Daoy (cell line): ENCODE data around the gene ATP5PD. TPM values are rescaled to one million over a fixed set of nuclear protein-coding genes. Genes with fewer than 3 reads are reported as not detected.

Experiments used
- DNase-seq: peaks from one replicate; pipeline ENCODE4 v3.0.0-alpha.2; 2015; ENCODE audit warnings: low read depth
- total RNA-seq: library from RNA; depleted of rRNA; stranded (reverse); fragments of >200 nt; shearing (Covaris generic); gene quantifications from 2 replicates; pipeline ENCODE4 v1.2.3, GENCODE V29; 2014; rRNA removed

Gene ATP5PD
- total RNA-seq, result 453 and 707 TPM in 2 replicates

DNA sequence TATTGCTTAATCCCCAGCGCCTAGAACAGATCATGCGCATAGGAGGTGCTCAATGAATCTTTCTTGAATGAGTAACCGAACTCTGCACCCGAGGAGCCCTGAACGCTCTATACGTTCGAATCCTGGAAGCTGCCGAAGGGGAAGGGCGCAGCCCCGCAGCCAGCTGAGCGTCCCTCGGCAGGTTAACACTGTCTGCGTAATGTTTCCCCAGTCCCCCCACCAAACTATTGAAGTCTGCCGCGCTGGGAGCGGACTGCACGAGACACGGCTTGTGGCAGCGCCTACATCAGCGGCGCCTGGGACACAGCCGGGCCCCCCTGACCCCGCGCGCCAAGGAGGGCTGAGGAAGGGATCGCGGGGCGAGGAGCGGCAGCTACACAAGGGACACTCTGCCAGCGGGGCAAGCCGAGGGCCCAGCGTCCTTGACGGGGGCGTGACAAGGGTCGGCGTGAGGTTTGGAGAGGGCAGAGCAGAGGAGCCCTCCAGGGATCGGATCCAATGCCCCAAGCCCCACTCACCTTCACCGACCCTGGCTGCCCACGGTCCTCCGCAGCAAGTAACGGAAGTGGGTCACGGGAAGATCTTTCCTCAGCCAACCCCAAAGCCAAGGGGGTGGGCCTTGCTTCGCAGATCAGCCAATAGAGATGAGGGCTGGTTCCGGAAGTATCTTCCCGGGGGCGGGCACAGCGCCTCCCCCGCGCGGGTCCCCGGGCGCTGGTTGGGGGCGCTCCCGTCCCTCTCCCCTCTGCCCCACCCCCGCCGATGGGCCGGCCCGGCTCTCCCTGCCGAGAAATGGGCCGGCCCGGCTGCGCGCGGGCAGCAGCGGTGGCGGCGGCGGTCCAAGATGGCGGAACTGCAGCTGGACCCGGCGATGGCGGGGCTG, at the start of gene ATP5PD, which contains the start of gene KCTD2:
ATP5PD (minus strand) TSS at position 563 of the 883 bp plus-strand sequence. CDS start 4,319 bp downstream, outside the sequence.
KCTD2 (plus strand) TSS at position 819 of the 883 bp plus-strand sequence; CDS start at position 845, 26 bp downstream.
- peak; percentile 98 for DNase-seq

DNA sequence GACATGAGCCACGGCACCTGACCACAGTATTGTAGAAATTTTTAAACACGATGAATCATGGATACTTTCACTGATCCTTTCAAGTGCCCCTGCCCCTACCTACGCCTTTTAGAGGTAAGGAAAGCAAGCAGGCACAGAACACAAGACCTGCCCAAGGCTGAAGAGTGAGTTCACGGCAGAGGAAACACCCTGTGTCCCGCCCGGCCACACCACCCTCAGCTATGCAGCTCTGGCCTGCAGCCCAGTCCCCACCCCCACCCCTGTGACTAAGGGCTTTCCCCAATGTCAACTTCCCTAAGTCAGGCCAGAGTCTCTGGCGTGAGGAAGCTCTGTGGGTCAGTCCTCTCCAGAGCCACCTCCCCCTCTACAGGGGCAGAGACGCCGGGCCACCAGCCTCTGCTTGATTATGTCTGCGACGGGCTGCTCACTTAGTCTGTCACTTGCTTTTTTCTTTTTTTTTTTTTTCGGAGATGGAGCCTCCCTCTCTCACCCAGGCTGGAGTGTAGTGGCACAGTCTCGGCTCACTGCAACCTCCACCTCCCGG, 49.4 kb upstream of the ATP5PD start:
- peak; percentile 94 for DNase-seq

DNA sequence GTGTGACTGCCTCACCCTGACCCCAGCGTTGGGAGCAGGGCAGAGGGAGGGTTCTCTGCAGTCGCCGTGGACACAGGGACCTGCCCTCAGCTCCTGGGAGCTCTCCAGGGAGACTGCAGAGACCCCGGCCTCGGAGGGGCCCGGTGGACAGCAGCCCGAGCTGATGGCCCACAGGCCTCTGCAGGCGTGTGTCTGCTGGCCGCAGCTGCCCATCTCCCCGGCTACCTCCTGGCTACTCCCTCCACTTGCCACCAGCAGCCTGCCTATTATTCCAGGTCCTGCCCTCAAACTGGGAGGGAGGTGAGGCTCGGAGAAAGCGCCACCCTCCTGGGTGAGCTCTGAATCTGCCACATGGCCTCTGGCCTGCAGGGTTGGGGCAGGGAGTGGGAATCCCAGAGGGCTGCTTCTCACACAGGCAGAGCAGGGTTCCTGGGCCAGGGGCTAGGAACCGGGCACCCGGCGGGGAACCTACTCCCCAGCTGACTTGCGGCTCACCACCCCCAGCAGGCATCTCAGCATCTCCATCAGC, 48.2 kb upstream of the ATP5PD start:
- DNase-seq, result no peak

DNA sequence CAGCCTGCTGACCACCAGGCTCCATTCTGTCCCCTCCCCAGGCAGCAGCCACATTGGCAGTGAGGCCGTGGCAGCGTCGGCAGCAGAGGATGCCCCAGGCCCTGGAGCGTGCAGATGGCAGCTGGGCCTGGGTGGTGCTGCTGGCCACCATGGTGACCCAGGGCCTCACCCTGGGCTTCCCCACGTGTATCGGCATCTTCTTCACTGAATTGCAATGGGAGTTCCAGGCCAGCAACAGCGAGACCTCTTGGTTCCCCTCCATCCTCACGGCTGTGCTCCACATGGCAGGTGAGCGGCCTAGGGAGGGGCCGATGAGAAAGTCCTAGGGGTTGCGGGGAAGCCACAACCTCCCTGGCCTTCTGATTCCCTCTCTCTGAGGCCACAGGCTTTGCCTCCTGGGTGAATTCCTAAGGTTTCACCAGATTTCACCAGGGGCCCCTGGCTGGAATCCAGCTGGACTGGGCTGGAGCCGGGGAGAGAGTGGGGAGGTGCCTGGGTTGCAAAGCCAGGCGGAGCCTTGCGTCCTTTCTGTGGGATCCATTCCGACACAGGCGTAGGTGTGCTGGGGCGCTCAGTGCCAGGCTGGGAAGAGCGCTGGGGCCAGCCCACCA, 46.9 kb upstream of the ATP5PD start:
- no peak for DNase-seq

DNA sequence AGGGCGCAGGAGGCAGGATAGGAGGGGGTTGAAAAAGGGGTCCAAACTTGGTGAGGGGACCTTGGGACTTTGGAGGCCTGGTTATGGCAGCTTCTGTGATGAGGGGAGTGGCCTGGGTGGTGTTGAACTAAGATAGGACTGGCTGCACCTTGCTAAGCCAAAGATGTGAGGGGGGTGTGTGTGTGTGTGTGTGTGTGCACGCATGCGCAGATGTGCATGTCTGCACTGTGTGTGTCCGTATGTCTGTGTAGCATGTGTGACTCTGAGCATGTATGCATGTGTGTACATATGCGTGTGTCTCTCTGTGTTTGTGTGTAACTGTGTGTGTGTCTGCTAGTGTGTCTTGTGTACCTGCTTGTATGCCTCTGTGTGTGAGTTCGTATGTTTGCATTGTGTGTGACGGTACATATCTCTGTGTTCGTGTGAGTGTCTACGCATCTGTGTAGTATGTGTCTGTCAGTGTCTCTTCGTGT, 45.1 kb upstream of the ATP5PD start:
- DNase-seq, result no peak

DNA sequence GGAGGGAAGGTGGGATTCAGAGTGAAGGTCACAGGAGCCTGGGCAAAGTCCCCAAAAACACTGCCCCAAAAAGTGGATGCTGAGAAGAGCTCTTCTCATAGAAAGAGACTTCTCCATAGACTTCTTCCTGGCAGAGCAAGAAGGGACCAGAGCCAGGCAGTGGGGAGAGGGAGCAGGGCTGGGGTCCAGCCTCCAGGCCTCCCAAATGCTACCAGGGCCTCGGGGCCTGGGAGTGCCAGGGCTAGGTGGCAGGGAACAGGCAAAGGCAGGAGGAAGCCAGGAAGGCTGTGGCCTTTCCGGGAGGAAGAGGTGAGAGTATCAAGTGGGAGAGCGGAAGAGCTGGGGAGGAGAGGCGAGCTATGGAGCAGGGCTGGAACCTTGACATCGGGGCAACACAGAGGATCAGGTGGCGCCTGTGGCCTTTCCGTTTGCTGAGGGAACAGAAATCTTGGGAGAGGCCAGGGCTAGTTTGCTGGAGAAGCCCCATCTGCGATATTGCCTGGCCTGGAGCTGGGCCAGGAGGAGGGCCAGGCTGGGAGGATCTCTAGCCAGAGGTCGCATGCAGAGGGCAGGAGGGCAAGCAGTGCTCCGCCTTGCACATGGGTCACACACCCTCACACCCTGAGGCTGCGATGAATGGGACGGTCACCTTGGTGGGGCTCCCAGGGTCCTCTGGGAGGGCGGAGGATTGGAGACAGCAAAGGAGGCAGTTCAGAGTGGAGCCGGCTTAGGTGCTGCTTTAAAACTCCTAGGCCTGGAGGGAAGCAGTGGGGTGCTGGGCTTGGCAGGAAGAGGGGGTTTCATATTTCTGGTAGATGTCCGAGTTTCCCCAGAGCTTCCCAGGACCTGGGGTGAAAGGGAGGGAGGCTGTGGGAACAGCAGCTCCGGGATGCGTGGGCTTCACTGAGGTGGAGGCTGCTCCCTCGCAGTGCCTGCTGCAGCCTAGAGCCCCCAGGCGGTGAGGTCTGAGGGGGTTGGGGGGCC, 44.4 kb upstream of the ATP5PD start:
- DNase-seq, result no peak

DNA sequence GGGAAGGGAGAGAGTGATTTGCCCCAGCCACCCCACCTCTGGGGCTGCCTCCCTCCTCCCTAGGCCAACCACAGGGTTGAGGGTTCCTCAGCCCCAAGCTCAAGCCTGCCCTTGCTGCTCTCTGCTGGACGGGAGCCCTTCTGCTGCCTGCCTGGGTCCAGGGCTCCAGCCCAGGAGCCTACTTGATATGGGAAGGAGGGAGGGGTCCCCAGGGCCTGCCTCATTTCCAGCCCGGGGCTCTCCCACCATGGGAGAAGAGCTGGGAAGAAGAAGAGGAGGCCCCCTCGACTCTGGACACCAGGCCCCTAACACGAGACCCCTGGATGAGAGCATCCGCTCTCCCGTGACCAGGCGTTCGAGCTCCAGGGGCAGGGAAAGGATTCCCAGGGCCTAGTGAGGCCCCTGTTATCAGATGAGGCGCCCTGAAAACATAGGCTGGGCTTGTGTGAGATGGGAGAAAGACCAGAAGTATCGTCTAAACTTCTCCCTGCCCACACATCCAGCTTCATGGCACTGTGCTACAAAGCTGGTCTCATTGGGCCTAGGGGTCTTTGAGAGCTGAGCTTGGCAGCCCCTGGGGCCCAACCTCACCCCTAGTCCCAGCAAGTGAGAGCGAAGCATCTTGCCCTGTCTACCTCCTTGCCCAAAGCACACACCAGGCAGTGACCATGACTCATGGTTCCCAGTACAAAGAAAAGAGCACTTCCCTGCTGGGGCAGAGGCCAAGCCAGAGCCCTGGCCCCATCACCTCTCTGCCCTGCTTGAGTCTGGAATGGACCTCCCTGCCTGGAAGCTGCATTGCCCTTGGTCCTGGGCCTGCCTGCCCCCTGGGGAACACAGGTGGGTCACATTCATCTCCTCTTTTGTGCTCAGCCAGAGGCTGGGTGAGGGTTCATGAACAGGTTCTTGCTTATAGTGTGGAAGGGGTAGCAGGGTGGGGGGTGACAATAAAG, 42.0 kb upstream of the ATP5PD start:
- peak; percentile 32 for DNase-seq

DNA sequence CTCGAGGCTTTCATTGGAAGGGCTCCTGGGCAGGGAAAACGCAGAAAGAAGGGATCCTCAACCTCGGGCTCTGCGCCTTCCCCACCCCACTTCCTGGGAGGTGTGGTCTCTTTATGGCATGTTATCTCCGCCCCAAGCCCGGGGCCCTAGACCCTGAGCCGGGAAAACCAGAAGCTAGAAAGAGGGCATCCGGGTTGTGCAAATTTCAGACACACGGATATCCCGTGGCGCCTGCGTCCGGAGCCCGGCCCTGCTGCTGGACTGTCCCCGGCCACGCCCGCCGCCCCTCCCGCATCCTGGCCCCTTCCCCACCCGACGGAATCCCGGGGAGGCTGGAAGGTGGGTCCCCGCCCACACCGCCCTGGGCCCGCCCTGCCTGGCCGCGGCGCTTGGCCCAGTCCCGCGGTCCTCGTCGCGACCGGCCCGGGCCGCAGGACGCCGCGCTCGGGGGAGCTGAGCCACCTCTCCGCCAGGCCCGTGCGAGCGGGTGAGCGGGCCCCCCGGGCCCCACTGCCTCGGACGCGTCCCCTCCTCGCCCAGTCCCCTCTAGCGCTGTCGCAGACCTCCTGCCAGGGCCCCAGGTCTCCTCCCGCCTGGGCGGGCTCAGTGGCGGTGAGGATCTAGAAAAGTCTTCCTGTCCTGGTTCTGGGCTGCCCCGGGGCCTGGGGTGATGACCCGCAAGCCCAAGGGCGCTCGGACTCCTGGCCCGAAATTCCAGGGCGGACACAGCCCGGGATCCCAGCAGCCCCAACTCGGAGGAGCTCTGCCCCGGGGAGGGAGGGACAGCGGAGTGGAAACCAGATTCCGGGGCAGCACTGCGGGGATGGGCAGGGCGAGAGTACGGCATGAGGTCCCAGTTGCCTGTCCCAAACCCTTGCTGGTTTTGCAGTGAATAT, 41.0 kb upstream of the ATP5PD start, which contains the start of gene SLC16A5:
SLC16A5 (plus strand) TSS at position 397 of the 896 bp plus-strand sequence. CDS start 5,683 bp downstream, outside the sequence.
- DNase-seq, result no peak

DNA sequence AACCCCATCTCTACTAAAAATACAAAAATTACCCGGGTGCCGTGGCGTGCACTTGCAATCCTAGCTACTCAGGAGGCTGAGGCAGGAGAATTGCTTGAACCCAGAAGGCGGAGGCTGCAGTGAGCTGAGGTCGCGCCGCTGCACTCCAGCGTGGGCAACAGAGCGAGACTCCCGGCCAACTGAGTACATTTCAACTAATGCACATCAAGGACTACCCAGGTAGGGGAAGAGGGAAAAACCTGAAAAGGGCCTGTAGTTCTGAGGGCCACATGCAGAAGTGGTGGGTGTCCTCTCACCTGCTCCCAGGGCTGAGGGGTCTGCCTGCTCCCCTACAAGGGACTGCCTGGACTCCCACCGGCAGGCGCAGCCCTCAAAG, 40.4 kb upstream of the ATP5PD start:
- no peak for DNase-seq

DNA sequence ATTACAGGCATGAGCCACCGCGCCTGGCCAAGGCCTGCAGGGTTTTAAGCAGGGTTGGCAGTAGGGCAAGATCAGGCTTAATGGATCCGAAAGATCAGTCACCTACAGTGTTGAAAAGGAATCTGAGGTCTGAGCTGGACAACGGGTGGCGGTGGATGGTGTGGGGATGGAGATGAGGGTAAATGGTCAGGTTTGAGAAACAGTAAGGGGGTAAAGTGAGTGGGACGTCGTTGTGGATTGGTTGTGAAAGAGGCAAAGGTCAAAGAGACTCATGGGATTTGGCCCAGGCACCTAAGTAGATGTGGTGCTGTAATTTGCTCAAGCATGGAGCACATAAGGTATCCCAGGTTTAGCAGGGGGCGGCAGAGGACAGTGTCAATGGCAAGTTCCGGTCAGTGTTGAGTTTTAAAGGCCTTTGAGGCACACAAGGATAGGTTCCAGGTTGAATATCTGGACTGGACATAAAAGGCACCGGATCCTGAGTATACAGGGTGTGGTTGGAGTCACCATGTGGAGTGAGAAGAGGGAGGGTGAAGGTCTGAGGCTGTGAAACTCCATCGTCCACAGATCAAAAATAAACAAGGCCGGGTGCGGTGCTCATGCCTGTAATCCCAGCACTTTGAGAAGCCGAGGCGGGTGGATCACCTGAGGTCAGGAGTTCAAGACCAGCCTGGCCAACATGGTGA, 39.9 kb upstream of the ATP5PD start:
- no peak for DNase-seq

DNA sequence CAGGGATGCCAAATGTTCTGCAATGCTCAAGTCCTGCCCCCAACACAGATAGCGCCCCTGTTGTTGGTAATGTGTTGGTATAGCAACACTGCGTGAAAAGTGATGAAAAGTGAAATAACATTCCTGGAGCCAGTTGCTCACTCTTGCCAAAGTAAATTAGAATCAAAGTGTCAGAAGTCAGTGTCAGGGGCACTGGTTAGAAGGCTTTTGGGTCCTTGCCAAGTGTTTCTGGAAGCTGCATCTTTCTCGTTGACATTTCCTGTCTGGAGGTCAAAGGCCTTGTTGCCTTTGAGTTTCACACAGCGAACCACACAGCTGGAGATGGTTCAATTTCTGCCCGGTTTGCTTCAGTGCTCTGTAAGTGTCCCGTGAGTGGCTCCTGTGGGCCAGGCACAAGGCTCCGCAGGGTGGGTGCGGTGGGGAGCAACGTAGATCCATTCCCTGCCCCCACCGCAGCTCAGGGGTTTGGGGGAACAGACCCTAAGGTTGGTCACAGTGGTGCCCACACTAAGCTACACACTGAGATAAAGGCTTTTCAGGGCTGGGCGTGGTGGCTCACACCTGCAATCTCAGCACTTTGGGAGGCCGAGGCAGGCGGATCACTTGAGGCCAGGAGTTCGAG, 37.4 kb upstream of the ATP5PD start:
- no peak for DNase-seq

DNA sequence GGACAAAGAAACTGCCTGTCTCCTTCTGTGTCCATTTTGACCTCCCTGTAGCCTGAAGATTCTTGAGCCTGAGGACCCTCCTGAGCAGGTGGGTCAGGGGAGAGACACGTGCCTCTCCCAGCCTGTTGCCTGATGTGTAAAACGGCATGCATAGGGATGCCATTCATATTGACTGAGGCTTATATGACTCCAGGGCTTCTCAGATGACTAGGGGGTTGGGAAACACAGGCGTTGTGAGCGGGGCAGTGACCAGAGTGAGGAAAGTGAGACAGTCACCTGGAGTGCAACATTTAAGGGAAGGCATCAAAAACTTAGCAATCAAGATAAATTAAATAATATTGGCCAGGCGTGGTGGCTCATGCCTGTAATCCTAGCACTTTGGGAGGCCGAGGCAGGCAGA, 35.9 kb upstream of the ATP5PD start:
- no peak for DNase-seq

DNA sequence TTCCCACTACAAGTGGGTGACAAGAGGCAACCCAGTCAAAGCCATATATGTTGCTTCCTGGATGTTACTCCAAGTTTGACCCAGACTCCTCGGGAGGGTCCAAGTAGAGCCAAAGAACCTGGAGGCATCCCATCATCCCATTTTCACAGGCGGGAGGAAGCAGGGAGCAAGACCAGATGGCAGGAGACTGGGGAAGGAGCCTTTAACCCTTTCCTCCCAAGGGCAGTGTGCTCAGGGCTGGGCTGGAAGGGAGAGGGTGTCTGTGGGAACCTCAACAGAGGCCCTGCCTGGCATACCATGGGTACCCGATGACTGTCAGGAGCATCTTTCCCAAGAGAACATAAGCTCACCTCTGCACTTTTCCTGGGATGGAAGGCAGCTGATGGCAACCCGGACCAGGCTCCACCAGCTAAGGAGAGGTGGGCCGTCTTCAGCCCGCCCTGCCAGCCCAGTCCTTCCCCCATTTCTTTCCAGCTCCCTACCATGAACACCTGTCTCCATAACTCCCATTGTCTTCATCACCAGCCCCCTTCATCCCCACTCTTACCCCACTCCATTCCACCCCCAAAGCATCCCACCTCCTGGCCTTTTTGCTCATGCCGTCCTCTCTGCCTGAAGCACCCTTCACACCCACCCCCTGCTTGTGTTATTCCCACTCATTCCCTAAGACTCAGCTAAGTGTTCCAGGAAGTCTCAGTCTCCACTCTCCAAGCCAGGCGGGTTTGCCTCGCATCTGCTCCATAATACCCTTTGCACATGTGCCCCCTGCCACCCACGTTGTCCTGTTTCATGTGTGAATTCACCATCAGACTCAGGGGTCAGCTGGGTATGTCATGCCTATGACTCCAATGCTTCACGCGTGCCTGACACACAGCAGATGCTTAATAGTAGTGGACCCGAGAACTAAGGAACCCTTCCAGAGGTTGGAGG, 35.1 kb upstream of the ATP5PD start:
- DNase-seq, result no peak

DNA sequence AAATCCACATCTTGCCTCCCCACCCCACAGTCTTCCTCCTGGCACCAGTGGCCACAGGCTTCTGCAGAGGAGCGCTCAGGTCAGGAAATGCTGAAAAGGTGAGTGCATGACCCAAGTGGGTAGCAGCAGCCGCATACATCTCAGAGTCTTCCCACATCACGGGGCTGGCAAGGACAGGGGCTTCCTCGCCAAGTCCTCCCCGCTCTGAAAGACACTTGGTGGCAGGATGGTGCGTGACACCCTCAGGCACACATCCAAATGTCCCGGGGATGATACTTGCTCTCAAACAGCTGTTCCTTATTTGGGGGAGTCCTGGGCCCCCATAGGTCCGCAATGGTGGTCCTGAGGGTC, 32.2 kb upstream of the ATP5PD start:
- no peak for DNase-seq

DNA sequence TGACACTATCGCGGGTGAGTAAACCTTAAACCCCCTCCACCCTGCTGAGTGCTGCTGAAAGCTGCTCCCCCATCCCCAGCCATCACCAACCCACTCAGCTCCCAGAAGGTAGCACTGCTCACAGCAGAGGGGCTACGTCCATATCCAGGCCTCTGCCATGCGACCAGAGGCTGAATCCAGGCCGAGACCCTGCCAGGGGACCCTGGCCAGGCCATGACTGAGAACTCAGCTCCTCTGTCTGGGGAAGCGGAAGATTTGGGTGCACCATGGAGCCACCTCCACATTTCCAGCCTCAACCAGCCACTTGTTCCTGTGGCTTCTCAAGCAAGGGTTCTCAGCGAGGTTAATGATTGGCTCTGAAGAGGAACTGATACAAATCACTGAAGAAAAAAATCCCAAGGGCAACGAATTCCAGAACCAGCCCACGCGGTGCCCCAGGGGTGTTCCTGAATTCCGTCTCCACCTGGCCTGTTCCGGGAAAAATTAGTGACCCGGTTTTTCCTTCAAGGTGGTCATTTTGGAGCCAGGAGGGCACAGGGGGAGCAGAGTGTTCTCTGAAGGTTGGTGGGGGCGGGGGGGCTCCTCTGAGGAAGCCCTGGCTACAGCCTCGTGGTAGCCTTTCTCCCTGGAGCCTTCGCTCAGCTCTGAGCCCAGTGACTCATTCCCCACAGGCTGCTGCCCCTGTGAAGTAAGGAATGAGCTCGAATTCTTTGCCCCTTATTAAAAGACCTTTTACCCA, 31.7 kb upstream of the ATP5PD start:
- DNase-seq, result peak; percentile 84
